SK-N-SH (cell line): ENCODE data around the gene SLPI. TPM values are rescaled to one million over a fixed set of nuclear protein-coding genes. Genes with fewer than 3 reads are reported as not detected.

Experiments
- CTCF ChIA-PET: fragments of 300-600, 350-600 bp; formaldehyde crosslinking; extraction: SDS; loops from one replicate; lab custom pipeline; 2021; lab: Yijun Ruan, JAX
- POLR2A ChIA-PET: fragments of 350-600 bp; sonication (Branson Sonifier 250); formaldehyde crosslinking; extraction: SDS; loops from one replicate; lab custom pipeline; 2020; ENCODE audit warnings: antibody characterized with exemption, inconsistent platforms; lab: Yijun Ruan, JAX
- DNase-seq: peaks from one replicate; pipeline ENCODE4 v3.0.0; 2012
- H2AFZ ChIP-seq: fragments of 200-600 bp; sonication (generic); 2 replicates; pipeline ENCODE4 v1.8.1; 2016; ENCODE audit warnings: antibody characterized with exemption, mild to moderate bottlenecking, low read depth
- H3F3A ChIP-seq: fragments of 200-600 bp; sonication (generic); replicated peaks from 2 replicates; pipeline ENCODE3; 2016; ENCODE audit warnings: antibody characterized with exemption, mild to moderate bottlenecking; ENCODE audit not compliant: insufficient read depth
- H3K27ac ChIP-seq, 2 experiments: fragments of 200-500 bp in 1 of 2; fragments of 200-600 bp in 1 of 2; sonication (Bioruptor generic) in 1 of 2; sonication (generic), shearing (Covaris generic) in 1 of 2; 2 replicates each; pipeline versions ENCODE4 v1.5.1 to v1.6.1; 2014 to 2016; ENCODE audit warnings: low read depth in 2 of 2, inconsistent platforms in 1 of 2, low read length in 1 of 2, mild to moderate bottlenecking in 1 of 2, mixed read lengths in 1 of 2
- H3K27me3 ChIP-seq: fragments of 200-600 bp; sonication (generic), shearing (Covaris generic); 2 replicates; pipeline ENCODE4 v1.6.1; 2016; ENCODE audit warnings: mixed run types; ENCODE audit not compliant: insufficient read depth
- H3K36me3 ChIP-seq, 2 experiments: fragments of 200-500 bp in 1 of 2; fragments of 200-600 bp in 1 of 2; sonication (Bioruptor generic) in 1 of 2; sonication (generic) in 1 of 2; replicated peaks in 1 of 2; 2 replicates each; pipeline versions ENCODE3 to v1.5.1; 2014 to 2016; ENCODE audit warnings: low read length in 1 of 2, mild to moderate bottlenecking in 1 of 2; ENCODE audit not compliant: insufficient read depth in 2 of 2, control insufficient read depth in 1 of 2
- H3K4me1 ChIP-seq, 2 experiments: fragments of 200-500 bp in 1 of 2; fragments of 200-600 bp in 1 of 2; sonication (Bioruptor generic) in 1 of 2; sonication (generic), shearing (Covaris generic) in 1 of 2; 2 replicates each; pipeline versions ENCODE4 v1.5.1 to v1.6.1; 2014 to 2016; ENCODE audit warnings: low read depth in 1 of 2, low read length in 1 of 2, mixed run types in 1 of 2; ENCODE audit not compliant: insufficient read depth in 2 of 2, control insufficient read depth in 1 of 2
- H3K4me2 ChIP-seq: fragments of 200-600 bp; sonication (generic), shearing (Covaris generic); 2 replicates; pipeline ENCODE4 v1.6.1; 2017; ENCODE audit warnings: mixed run types
- H3K4me3 ChIP-seq, 2 experiments: fragments of 200-500 bp in 1 of 2; fragments of 200-600 bp in 1 of 2; sonication (Bioruptor generic) in 1 of 2; sonication (generic), shearing (Covaris generic) in 1 of 2; 2 replicates each; pipeline versions ENCODE4 v1.5.1 to v1.8.1; 2014 to 2016; ENCODE audit warnings: low read depth in 2 of 2, inconsistent platforms in 1 of 2, low read length in 1 of 2, mild to moderate bottlenecking in 1 of 2, mixed read lengths in 1 of 2, moderate library complexity in 1 of 2
- H3K79me2 ChIP-seq: fragments of 200-600 bp; sonication (generic); 2 replicates; pipeline ENCODE4 v1.8.1; 2017; ENCODE audit warnings: mild to moderate bottlenecking; ENCODE audit not compliant: insufficient read depth
- H3K9ac ChIP-seq: fragments of 200-600 bp; sonication (generic); 2 replicates; pipeline ENCODE4 v1.6.1; 2017; ENCODE audit warnings: mixed run types
- H3K9me2 ChIP-seq: fragments of 200-600 bp; sonication (generic); 2 replicates; pipeline ENCODE4 v1.6.1; 2017; ENCODE audit warnings: mixed run types
- H3K9me3 ChIP-seq: fragments of 200-600 bp; sonication (generic); 2 replicates; pipeline ENCODE4 v1.6.1; 2017; ENCODE audit warnings: mixed run types, mild to moderate bottlenecking, moderate library complexity
- H4K20me1 ChIP-seq: fragments of 200-600 bp; sonication (generic); 2 replicates; pipeline ENCODE4 v1.6.1; 2017; ENCODE audit warnings: mild to moderate bottlenecking, mixed run types; ENCODE audit not compliant: insufficient read depth
- CHD2 ChIP-seq: fragments of 150-350 bp; IDR thresholded peaks from 2 replicates; pipeline ENCODE4 v1.6.1; 2018; ENCODE audit warnings: low read length; ENCODE audit not compliant: partially characterized antibody
- ELF1 ChIP-seq: IDR thresholded peaks from 2 replicates; pipeline ENCODE4 v1.4.0; 2012
- FOXM1 ChIP-seq: IDR thresholded peaks from 2 replicates; pipeline ENCODE4 v1.4.0; 2012; ENCODE audit warnings: low read depth, mild to moderate bottlenecking
- GATA2 ChIP-seq: sonication (generic); formaldehyde crosslinking; IDR thresholded peaks from 2 replicates; pipeline ENCODE4 v1.5.0; 2020; ENCODE audit warnings: mild to moderate bottlenecking, missing genetic modification reagents
- JUND ChIP-seq: IDR thresholded peaks from 2 replicates; pipeline ENCODE4 v1.4.0; 2012
- MEF2A ChIP-seq: IDR thresholded peaks from 2 replicates; pipeline ENCODE4 v1.4.0; 2012; ENCODE audit warnings: low read depth, borderline replicate concordance
- MXI1 ChIP-seq: IDR thresholded peaks from 2 replicates; pipeline ENCODE4 v1.6.1; 2012; ENCODE audit warnings: mild to moderate bottlenecking, low read depth, low read length, improper control_type of control experiment
- RCOR1 ChIP-seq: fragments of 150-350 bp; IDR thresholded peaks from 2 replicates; pipeline ENCODE4 v1.6.1; 2017; ENCODE audit warnings: antibody characterized with exemption, low read length
- SIN3A ChIP-seq: IDR thresholded peaks from 2 replicates; pipeline ENCODE4 v1.6.1; 2012; ENCODE audit warnings: low read depth, mild to moderate bottlenecking, low read length, moderate library complexity, borderline replicate concordance
- TCF12 ChIP-seq: IDR thresholded peaks from 2 replicates; pipeline ENCODE4 v1.4.0; 2012
- WGBS: methylation state at CpG from one replicate; pipeline ENCODE4 v1.1.6; 2017; ENCODE audit warnings: low lambda C conversion rate; 5-methylcytosine and 5-hydroxymethylcytosine counted together
- polyA plus RNA-seq, 3 experiments: library from polyadenylated mRNA; depleted of rRNA; stranded (reverse); fragments of >200 nt; gene quantifications; 2 replicates each; pipeline ENCODE4 v1.2.3, GENCODE V29; 2012
- TF ChIP-seq, protein P1 (sequence below): fragments of 150-350 bp; IDR thresholded peaks from 2 replicates; pipeline ENCODE4 v1.6.1; 2017; ENCODE audit warnings: antibody characterized with exemption, low read length, low read depth, borderline replicate concordance
- TF ChIP-seq, protein P2 (sequence below): IDR thresholded peaks from 2 replicates; pipeline ENCODE4; 2012
- TF ChIP-seq, protein P3 (sequence below): IDR thresholded peaks from 2 replicates; pipeline ENCODE4 v1.4.0; 2012; ENCODE audit warnings: low read depth, borderline replicate concordance

SLPI gene
- polyA plus RNA-seq, 1 of the 3 experiments (the other 2 are of a cell fraction), result not detected

DNA sequence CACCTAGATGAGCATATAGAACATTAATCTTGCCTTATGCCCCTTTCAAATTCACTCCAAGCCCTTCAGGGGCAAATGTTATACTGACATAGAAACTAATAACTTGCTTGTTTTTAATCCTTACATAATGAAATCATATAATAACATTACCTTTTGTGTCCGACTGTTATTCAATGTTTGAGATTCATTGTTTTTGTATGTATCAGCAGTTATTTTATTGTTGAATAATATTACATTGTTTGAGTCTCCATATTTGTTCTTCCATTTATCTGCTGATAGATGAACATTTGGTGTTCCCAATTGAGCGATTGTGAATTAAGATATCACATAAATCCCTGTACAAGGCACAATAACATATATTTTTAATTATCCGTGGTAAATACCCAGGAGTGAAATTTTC, 41.5 kb downstream of the SLPI start:
- H3K9me3 ChIP-seq, result no peaks in the 10 kb centered on the region
- H3K79me2 ChIP-seq, result no peaks in the 10 kb centered on the region
- TF ChIP-seq CHD2 (no peak), FOXM1 (no peak), TCF12 (no peak), MXI1 (no peak), MEF2A (no peak), GATA2 (CRISPR knock-in tag) (no peak), SIN3A (no peak), RCOR1 (no peak), JUND (no peak), ELF1 (no peak)
- TF ChIP-seq, protein P1, sequence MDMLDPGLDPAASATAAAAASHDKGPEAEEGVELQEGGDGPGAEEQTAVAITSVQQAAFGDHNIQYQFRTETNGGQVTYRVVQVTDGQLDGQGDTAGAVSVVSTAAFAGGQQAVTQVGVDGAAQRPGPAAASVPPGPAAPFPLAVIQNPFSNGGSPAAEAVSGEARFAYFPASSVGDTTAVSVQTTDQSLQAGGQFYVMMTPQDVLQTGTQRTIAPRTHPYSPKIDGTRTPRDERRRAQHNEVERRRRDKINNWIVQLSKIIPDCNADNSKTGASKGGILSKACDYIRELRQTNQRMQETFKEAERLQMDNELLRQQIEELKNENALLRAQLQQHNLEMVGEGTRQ, result no peak
- TF ChIP-seq, protein P2, sequence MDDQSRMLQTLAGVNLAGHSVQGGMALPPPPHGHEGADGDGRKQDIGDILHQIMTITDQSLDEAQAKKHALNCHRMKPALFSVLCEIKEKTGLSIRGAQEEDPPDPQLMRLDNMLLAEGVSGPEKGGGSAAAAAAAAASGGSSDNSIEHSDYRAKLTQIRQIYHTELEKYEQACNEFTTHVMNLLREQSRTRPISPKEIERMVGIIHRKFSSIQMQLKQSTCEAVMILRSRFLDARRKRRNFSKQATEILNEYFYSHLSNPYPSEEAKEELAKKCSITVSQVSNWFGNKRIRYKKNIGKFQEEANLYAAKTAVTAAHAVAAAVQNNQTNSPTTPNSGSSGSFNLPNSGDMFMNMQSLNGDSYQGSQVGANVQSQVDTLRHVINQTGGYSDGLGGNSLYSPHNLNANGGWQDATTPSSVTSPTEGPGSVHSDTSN, result no peak
- TF ChIP-seq, protein P3, sequence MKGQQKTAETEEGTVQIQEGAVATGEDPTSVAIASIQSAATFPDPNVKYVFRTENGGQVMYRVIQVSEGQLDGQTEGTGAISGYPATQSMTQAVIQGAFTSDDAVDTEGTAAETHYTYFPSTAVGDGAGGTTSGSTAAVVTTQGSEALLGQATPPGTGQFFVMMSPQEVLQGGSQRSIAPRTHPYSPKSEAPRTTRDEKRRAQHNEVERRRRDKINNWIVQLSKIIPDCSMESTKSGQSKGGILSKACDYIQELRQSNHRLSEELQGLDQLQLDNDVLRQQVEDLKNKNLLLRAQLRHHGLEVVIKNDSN, result no peak
- H3K4me2 ChIP-seq, result no peak overlapping the region
- no peaks in the 10 kb centered on the region for H4K20me1 ChIP-seq
- H2AFZ ChIP-seq, result no peak overlapping the region
- no peak overlapping the region for H3K27ac ChIP-seq
- no peaks in the 10 kb centered on the region for H3K36me3 ChIP-seq
- no peaks in the 10 kb centered on the region; the same call in 1 of the 2 replicates for H3K27me3 ChIP-seq
- H3F3A ChIP-seq, result no peaks in the 10 kb centered on the region
- H3K4me1 ChIP-seq, result no peaks in the 10 kb centered on the region
- no peak overlapping the region for H3K4me3 ChIP-seq
- H3K9ac ChIP-seq, result no peak overlapping the region
- POLR2A ChIA-PET, result no interaction called here
- no peaks in the 10 kb centered on the region for H3K9me2 ChIP-seq
- CTCF ChIA-PET, result no interaction called here
- WGBS, result 3% methylated on average over 3 of the region's 3 CpGs
- no peak for DNase-seq

DNA sequence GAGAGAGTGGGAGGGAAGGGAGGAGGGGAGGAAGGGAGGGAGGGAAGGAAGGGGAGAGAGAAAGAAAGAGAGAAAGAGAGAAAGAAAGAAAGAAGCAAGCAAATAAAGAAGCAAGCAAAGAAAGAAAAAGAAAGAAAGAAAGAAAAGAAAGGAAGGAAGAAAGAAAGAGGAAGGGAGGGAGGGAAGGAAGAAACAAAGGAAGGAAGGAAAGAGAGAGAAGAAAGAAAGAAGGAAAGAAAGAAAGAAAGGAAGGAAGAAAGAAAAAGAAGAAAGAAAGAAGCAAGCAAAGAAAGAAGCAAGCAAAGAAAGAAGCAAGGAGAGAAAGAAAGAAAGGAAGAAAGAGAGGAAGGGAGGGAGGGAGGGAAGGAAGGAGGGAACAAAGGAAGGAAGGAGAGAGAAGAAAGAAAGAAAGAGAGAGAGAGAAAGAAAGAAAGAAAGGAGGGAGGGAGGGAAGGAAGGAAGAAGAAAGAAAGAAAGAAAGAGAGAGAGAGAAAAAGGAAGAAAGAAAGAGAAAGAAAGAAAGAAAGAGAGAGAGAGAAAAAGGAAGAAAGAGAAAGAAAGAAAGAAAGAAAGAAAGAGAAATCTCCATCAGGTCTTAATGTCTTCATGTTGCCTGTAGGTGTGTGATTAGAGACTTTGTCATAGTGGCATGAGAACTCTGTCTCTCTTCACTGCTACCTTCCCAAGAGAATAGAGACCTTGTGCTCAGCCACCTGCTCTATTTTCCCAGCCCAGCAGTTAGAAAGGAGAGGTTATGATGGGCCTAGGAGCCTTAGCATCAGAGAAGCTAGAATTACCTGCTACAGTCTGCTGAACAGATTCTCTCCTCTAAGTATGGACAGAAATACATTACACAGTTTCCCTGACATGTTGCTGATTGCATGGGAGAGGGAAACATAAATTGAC, 42.5 kb downstream of the SLPI start:
- TF ChIP-seq FOXM1, result no peak
- POLR2A ChIA-PET, result no interaction called here

More for the DNA sequence above, 42.5 kb downstream of the SLPI start:
- H3K36me3 ChIP-seq, result no peaks in the 10 kb centered on the region
- H3K9ac ChIP-seq, result no peak overlapping the region
- no peaks in the 10 kb centered on the region; the same call in 1 of the 2 replicates for H3K27me3 ChIP-seq
- H4K20me1 ChIP-seq, result no peaks in the 10 kb centered on the region
- no peak overlapping the region for H2AFZ ChIP-seq
- H3K79me2 ChIP-seq, result no peaks in the 10 kb centered on the region
- no peaks in the 10 kb centered on the region for H3K4me1 ChIP-seq
- H3F3A ChIP-seq, result no peaks in the 10 kb centered on the region
- H3K4me3 ChIP-seq, result no peak overlapping the region
- H3K27ac ChIP-seq, result no peak overlapping the region
- H3K9me2 ChIP-seq, result no peaks in the 10 kb centered on the region
- no peaks in the 10 kb centered on the region for H3K9me3 ChIP-seq
- H3K4me2 ChIP-seq, result no peak overlapping the region
- DNase-seq, result no peak
- CTCF ChIA-PET, result no interaction called here
